Anterior cingulate cortex (tissue), 58 donors: ENCODE results near the gene BAIAP2L1.
"Not testable (repeated sequence)": the region's sequence is repeated elsewhere in the genome, so short reads cannot be mapped to it uniquely, and the experiment has no call there.

ENCODE experiments used
- DNase-seq, 58 donors: peaks; one replicate each; lab custom pipeline; 2025; lab: John Stamatoyannopoulos, UW

Gene BAIAP2L1

DNA sequence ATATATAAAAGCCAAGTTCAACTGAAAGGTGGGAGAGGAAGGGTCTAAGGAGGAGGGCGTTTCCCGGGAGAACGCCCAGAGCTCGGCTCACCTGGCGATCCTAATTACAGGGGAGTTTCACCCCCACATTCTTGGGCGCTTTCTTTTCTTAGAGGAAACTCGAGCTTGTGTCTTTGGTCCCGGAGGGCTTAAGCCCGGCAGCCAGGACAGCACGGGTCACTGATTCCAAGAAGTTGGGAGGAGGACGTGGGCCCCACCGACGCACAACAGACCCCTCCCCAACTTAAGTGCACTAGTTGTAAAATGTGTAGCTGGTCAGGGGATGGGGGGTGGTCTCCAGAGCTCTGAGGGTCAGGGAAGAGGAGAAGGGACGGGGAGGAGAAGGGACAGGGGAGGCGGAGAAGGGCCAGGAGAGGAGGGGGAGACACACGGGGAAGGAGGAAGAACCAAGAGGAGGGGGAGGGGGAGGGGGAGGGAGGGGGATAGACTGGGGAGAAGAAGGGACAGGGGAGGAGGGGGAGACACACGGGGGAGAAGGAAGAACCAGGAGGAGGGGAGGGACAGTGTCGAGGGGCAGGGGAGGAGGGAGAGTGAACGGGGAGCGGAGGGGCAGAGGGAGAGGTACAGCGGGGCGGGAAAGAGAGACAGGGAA, 874 bp downstream of the BAIAP2L1 start:
- DNase-seq = no peak

DNA sequence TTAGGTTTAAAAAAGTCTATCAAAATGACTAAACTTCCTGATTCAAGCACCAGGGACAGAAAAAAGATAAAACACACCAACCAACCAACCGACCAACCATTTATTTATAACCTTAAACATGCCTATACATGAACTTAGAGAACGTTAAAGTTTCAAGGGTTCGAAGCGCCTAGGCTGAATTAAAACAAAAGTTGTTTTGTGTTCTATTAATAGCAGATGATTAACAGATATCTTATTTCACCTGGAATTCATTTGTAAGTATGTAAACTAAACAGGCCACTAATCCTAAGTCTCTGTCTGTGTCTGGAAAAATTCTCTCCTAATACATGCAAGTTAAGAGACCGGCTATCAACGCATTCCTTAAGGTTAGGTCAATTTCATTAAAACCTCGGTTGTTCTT, 1.4 kb downstream of the BAIAP2L1 start:
- DNase-seq = no peak

DNA sequence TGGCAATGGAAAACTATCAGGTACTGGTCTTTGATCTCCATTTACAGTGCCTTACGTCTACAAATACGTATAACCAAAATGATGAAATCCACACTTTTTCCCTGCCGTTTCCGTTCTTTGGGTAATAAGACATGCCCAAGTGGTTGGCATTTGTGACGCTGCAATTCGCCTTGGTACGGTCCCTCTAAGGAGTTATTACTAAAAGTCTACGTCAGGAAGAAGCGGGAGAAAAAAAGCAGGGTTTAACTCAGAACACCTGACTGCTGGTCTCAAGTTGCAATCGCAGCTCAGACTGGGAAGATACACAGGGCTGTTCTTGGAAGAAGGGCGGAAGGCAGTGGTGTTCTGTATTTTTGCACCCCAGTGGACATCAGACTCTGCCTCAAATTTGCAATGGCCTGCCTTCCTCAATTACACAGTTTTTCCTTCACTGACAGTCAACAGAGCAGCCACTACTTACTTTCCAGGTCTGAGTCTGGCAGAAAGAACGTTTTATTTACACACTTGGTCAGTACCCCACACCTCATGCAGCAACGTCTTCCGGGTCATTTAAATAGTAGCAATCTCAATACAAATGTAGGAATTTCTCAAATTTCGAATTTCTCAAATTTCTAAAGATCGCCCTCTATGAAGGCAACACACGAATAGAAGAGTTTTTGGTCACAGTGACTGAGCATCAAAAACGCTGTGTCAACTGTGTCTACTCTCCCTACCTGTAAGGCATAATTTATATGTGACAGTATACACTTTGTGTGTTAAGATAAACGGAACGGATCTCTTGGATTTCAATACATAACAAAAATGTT, 2.1 kb downstream of the BAIAP2L1 start:
- no peak for DNase-seq

DNA sequence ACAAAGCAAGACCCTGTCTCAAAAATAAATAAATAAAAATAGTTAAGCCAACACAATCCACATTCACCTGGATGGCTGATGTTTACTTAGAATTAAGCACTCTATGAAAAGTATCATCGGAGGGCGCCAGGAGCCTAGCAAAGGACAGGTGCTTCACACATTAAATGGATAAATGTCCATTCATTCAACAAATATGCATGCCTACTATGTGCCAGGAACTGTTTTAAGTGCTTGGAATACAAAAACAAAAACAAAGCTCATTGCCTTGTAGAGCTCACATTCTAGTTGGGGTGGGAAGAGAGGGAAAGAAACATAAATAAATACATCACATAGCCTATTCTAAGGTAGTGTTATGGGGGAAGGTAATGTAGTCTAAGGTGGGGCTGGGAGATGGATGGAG, 4.1 kb downstream of the BAIAP2L1 start:
- no peak for DNase-seq

DNA sequence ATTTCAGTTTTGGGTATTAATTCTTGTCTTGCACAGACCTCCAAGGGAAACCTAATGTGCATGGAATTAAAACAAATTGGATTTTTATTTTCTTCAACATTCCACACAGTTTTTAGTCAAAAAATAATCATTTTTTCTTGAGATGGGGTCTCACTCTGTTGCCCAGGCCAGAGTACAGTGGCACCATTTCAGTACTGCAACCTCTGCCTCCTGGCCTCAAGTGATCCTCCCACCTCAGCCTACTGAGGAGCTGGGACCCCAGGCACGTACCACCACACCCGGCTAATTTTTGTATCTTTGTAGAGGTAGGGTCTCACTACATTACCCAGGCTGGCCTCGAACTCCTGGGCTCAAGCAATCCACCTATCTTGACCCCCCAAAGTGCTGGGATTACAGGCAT, 4.9 kb downstream of the BAIAP2L1 start:
- DNase-seq = no peak

DNA sequence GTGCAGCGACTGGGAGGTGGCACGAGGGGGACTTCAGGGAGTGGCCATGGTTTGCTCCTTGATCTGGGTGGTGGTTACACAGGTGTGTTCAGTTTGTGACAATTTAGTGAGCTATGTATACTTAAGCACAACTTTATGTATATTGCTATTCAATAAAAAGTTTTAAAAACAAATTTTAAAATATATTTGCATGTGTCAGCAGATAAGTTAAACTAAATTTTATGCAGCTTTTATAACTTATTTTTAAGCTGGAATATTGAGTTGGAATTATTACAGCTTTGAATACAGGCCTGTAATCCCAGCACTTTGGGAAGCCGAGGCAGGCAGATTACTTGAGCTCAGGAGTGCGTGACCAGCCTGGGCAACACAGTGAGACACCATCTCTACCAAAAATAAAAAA, 5.4 kb downstream of the BAIAP2L1 start:
- DNase-seq = no peak

DNA sequence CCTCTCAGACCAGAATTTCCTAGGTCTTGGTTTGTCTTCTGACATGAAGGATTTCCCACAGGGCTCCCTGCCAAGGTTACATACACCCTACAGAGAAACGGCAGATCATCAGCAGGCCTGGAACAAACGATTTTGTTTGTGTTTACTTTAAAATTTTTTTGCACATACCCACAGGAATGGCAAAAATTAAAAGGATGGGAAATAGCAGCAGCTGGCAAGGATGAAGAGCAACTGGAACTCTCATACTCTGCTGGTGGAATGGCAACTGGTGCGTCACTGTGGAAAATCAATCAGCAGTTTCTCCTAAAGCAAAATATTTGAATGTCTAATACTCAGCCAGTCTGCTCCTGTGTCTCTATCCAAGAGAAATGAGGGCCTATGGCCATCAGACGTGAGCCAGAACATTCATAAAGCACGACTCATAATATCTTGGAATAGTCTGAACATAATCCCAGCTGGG, 6.5 kb downstream of the BAIAP2L1 start:
- DNase-seq = no peak

DNA sequence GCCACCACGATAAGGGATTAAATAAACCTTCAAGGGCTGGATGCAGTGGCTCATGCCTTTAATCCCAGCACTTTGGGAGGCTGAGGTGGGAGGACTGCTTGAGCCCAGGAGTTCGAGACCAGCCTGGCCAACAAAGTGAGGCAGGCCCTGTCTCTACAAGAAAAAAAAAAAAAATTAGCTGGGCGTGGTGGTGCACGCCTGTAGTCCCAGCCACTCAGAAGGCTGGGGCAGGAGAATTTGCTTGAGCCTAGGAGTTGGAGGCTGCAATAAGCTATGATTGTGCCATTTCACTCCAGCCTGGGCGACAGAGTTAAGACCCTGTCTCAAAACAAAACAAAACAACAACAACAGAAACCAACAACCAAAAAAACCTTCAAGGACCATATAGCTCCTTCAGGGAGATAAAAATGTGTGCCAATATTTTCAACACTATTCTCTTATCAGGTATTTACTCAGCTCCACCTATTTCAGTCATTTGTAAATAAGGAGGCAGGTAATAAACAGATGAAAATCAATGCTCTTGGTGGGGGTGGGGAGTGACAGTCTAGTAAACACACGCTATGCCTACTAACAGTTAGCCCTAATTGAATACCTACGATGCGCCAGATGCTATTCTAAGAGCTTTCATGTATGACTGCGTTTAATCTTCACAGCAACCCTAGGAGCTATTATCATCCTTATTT, 13.2 kb downstream of the BAIAP2L1 start:
- no peak for DNase-seq

DNA sequence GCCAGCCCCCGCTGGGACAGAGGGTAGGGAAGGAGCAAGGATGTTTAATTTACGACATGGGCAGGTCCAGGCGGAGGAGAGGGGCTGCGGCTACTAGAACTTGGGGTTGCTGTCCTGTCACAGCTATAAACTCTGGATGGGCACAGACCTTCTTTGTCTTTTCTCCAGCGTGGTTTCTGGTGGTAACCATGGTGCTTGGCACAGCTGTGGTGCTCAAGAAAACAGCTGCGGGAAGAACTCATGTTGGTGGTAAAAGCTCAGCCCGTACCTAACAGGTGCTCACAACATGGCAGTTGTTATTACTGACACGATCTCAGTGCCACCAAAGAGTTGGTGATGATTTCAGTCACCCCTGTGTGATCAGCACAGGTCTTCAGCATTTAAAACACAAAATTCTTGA, 13.8 kb downstream of the BAIAP2L1 start:
- no peak for DNase-seq

DNA sequence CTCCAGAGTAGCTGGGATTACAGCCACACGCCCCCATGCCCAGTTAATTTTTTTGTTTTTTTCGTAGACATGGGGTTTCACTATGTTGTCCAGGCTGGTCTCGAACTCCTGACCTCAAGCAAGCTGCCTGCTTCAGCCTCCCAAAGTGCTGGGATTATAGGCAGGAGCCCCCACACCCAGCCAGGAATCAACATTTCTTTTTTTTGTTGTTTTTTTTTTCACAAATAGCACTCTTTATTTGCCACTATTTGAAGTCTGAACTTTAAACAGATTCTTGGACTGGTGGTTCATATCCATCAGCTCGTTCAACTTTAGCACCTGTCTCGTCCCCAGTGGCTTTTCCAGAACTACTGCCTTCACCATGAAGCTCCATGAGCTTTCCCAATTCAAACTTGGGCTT, 15.4 kb downstream of the BAIAP2L1 start:
- DNase-seq = not testable (repeated sequence)

DNA sequence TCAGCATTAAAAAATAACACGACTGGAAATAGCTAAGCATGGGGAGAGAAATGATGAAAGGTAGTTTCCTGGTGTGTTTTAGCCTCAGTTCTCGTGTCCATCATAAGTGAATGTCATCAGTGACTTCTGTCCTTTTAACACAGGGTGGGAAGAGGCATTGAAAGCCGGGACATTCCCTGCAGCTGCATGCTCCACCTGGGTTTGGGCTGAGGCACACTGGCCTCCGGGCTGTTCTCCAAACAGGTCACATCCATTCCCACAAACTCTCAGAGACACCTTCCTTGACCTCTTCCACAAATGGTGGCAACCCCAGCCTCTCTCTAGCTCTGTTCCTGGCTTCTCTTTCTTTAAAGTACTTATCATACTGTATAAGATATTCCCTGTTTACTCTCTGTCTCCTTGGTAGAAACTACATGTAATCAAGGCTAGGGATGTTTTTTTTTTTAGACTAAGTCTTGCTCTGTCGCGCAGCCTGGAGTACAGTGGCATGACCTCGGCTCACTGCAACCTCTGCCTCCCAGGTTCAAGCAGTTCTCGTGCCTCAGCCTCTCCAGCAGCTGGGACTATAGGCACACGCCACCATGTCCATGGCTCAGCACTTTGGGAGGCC, 22.6 kb downstream of the BAIAP2L1 start:
- DNase-seq = no peak

DNA sequence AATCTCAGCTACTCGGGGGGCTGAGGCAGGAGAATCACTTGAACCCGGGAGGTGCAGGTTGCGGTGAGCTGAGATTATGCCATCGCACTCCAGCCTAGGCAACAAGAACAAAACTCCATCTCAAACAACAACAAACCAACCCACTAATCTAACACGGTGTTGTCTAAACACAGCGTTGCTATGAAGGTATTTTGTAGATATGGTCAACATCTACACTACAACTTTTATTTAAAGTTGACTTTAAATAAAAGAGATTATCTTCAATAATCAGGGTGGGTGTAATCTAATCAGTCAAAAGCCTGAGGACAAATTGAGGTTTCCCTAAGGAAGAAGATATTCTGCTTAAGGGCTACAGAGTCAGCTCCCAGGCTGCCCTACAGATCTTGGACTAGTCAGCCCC, 24.2 kb downstream of the BAIAP2L1 start:
- no peak for DNase-seq

DNA sequence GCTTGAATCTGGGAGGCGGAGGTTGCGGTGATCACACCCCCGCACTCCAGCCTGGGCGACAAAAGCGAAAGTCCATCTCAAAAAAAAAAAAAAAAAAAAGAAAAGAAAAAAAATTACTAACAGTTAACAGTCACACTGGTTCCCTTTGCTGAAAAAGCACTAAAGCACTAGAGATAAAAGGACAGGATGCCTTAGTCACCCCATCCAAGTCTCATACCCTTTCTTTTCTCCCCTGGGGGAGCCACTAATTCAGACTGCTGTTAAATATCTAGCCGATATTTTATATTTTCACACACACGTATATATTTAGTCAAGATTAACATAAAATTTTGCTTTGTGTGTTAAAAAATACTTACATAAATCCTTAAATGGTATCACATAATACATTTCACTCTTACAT, 25.2 kb downstream of the BAIAP2L1 start:
- DNase-seq = no peak

DNA sequence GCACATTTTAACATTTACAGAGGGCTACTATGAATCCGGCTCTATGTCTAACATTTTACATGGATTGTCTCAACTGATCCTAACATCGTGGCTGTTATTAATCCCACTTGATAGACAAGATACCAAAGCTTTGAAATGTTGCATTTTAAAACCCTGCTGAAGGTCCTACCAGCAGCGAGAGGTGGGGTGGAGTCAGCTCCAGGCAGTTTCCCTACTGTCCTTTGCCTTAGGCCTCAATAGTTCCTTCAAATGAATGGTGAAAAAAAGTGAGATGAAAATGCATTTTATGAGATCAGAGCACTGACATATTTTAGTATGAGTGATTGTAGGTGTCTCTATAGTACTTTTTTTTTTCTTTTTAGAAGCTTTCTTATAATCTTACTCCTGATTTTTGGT, 26.6 kb downstream of the BAIAP2L1 start:
- no peak for DNase-seq

DNA sequence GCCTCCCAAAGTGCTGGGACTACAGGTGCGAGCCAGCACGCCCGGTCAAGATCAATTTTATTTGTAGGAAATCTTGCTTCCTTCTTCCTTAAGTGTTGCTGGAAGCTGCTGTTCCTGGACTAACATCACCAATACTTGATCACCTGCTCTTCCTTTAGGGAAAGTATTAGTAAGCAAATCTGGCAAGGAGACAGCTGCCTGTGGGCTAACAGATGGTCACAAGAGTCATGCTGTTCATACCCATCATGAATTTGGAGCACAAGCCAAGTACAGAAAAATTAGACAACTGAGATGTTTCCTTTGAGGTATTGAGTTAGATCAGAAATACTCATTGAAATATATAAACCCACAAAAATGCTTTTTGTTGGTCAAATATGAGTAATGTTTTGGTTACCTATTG, 27.9 kb downstream of the BAIAP2L1 start:
- peak in 7 of 58 donors; percentile 1 to 15 (median 11) for DNase-seq

DNA sequence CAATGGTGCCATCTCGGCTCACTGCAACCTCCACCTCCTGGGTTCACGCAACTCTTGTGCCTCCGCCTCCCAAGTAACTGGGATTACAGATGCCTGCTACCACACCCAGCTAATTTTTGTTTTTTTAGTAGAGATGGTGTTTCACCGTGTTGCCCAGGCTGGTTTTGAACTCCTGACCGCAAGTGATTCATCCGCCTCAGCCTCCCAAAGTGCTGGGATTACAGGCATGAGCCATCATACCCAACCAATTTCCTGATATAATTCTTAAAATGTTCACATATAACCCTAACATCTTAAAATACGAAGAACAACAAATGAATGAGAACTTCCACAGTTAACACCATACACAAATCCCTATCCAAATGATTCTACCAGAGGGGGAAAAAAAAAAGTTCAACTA, 31.2 kb downstream of the BAIAP2L1 start:
- no peak for DNase-seq

DNA sequence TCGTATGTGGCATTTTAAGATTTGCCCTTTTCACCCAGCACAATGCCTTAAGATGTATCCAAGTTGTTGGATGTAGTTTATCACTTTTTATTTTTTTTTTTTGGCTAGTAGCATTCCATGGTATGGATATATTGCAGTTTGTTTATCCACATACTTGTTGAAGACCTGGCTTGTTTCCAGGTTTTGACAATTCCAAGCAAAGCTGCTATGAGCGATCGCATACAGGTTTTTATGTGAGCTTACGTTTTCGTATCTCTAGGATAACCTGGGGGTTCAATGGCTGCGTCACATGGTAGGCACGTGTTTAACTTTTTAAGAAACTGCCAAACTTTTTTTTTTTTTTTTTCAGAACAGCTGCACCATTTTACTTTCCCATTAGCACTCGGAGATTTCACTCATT, 32.2 kb downstream of the BAIAP2L1 start:
- no peak for DNase-seq

DNA sequence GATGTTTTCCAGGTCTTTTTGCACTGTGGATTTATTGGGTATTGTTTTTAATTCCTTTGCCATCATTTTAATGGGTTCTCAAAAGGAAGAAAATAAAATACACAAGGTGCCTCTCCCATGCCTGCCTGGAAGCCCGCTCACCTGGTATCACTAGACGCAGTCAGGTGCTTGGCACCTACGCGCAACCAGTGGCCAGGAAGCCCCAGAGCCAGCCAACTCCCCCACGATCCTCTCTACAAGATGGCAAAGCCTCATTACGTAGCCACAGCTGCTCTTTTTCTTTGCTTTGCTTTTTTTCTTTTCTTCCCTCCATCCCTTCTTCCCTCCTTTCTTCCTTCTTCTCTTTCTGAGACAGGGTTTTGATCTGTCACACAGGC, 34.3 kb downstream of the BAIAP2L1 start:
- no peak for DNase-seq

DNA sequence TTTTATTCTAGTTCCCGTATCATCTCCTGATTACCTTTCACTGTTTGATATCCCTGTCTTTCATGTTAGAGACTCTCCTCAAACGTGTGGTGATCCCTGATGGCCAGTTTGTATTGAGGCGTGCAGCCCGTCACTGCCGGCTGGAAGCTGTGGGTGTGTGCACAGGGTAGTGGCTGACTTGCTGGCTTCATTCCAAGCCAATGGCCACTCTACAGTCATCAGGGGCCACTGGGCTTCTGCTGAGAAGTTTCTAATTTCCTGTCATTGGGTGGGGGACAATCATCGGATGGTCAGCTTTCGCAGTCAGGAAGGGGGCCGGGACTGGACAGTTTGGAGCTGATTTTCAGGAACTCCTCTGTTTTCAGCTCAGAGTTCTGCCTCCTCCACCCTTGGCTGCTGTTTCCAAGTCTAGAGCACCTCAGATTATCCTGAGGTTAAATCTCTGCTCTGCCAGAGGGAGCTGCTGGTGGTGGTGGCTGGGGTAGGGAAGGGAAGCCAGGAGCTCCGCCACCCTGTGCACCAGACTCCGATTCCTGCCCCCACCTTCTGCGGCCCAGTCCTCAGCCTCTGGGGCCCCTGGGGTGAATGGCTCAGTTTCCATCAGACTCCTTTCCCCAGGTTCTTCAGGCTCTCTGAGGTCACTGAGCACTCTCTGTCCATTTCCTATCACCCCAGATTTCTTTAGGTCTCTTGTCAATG, 34.9 kb downstream of the BAIAP2L1 start:
- no peak for DNase-seq

DNA sequence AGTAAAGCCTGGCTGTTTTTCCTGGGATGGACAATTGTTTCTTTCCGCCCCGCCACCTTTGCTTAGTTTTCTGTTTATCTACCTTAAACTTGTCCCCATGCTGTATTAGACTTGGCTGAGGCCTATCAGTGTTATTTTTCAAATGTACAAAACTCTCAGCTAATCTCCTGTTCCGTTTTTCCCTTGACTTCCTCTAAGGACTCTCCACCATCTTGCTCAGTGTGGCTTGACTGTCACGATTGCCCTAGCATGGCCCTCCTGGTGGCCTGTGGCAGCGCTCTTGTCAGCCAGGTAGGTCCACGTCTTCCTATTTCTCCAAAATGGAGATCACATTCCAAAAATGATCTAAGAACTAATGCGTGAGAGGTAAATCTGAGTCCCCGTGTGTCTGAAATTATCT, 36.7 kb downstream of the BAIAP2L1 start:
- DNase-seq = no peak

DNA sequence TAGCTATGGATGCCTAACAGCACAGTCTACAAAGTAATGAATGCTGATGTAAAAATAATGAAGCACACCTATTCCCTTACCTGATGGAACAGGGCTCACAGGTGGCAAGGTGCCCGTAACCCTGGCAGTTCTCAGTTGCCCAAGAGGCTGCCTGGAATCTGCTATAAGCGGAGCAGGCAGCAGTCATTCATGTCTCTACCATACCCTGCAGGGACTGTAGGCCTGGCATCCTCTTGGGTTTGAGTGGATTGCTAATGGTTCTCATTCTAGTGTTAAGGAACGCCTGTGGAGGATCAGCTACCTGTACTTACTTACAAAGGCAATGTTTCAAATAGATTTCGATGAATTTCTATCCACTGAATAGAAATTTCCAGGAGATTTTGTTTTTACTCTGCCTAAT, 38.4 kb downstream of the BAIAP2L1 start:
- DNase-seq = no peak
